Suprapubic skin (tissue), 4 donors: Measurements from ENCODE around the gene SAMD15. TPM values are rescaled to one million over a fixed set of nuclear protein-coding genes. Genes with fewer than 3 reads are reported as not detected.

Source experiments
- DNase-seq, 2 donors: peaks; one replicate each; pipeline ENCODE4 v3.0.0-alpha.2; 2019; ENCODE audit warnings: low spot score in 2 of 2
- H3K27ac ChIP-seq: fragments of 200-600 bp; sonication (generic); one replicate; pipeline ENCODE4 v1.5.1; 2019
- H3K27me3 ChIP-seq: fragments of 200-600 bp; sonication (generic); one replicate; pipeline ENCODE4 v1.5.1; 2019
- H3K36me3 ChIP-seq: fragments of 200-600 bp; sonication (generic); one replicate; pipeline ENCODE4 v1.5.1; 2019
- H3K4me1 ChIP-seq: fragments of 200-600 bp; sonication (generic); one replicate; pipeline ENCODE4 v1.5.1; 2019
- H3K4me3 ChIP-seq: fragments of 200-600 bp; sonication (generic); one replicate; pipeline ENCODE4 v1.5.1; 2019; ENCODE audit warnings: mild to moderate bottlenecking
- H3K9me3 ChIP-seq: fragments of 200-600 bp; sonication (generic); one replicate; pipeline ENCODE4 v1.5.1; 2019
- EP300 ChIP-seq: sonication (generic); formaldehyde crosslinking; IDR thresholded peaks from one replicate; pipeline ENCODE4 v1.6.1; 2017; ENCODE audit warnings: antibody characterized with exemption
- POLR2A ChIP-seq, 2 donors: fragments of 450-650 bp; IDR thresholded peaks; one replicate each; pipeline ENCODE4 v1.6.1; 2017; ENCODE audit warnings: antibody characterized with exemption in 2 of 2, mild to moderate bottlenecking in 2 of 2, moderate library complexity in 2 of 2
- POLR2AphosphoS5 ChIP-seq, 3 donors: sonication (generic); formaldehyde crosslinking; IDR thresholded peaks; one replicate each; pipeline ENCODE4 v1.6.1; 2017; ENCODE audit warnings: antibody characterized with exemption in 3 of 3
- WGBS: methylation state at CpG from one replicate; pipeline ENCODE4 v1.1.5; 2018; 5-methylcytosine and 5-hydroxymethylcytosine counted together
- total RNA-seq, 4 donors: library from RNA; depleted of rRNA; stranded (reverse); fragments of >200 nt; gene quantifications; one replicate each; pipeline ENCODE4 v1.1.0, GENCODE V29; 2016
- TF ChIP-seq, protein P1 (sequence below), 2 donors: fragments of 200-600 bp in 1 of 2; fragments of 450-650 bp in 1 of 2; sonication (generic) in 1 of 2; IDR thresholded peaks; one replicate each; pipeline ENCODE4 v1.5.1; 2016 to 2019; ENCODE audit warnings: antibody characterized with exemption in 2 of 2, mild to moderate bottlenecking in 1 of 2, moderate library complexity in 1 of 2

SAMD15 gene
- total RNA-seq, 4 donors from 2014 or later, result 0.93 TPM; not detected in 3

DNA sequence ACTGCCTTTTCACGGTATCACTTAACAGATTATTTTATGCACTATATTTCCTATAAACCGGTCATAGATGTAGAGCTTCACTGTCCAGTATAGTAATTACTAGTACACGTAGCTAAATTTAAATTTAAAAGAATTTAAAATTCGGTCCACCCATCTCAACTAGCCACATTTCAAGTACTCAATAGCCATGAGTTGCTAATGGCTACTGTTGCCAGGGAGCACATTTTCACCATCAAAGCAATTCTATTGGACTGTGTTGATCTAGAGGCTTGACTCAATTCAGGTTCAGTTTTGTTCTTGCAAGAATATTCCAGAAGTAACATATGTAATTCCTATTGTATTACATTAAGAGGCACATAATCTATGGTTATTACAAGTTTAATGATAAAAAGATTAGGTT is 20.3 kb upstream of the SAMD15 start:
- H3K27ac ChIP-seq, result no peak overlapping the region
- no peak overlapping the region for H3K4me3 ChIP-seq
- H3K27me3 ChIP-seq, result no peaks in the 10 kb centered on the region
- H3K4me1 ChIP-seq, result no peaks in the 10 kb centered on the region
- WGBS, result 96% methylated on average over 4 of the region's 4 CpGs
- no peak for DNase-seq
- H3K36me3 ChIP-seq, result no peaks in the 10 kb centered on the region
- TF ChIP-seq POLR2AphosphoS5 (IDR thresholded peaks at IDR 0.05), result no peak
- TF ChIP-seq, protein P1, sequence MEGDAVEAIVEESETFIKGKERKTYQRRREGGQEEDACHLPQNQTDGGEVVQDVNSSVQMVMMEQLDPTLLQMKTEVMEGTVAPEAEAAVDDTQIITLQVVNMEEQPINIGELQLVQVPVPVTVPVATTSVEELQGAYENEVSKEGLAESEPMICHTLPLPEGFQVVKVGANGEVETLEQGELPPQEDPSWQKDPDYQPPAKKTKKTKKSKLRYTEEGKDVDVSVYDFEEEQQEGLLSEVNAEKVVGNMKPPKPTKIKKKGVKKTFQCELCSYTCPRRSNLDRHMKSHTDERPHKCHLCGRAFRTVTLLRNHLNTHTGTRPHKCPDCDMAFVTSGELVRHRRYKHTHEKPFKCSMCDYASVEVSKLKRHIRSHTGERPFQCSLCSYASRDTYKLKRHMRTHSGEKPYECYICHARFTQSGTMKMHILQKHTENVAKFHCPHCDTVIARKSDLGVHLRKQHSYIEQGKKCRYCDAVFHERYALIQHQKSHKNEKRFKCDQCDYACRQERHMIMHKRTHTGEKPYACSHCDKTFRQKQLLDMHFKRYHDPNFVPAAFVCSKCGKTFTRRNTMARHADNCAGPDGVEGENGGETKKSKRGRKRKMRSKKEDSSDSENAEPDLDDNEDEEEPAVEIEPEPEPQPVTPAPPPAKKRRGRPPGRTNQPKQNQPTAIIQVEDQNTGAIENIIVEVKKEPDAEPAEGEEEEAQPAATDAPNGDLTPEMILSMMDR (IDR thresholded peaks at IDR 0.05), result no peak
- no peaks in the 10 kb centered on the region for H3K9me3 ChIP-seq

DNA sequence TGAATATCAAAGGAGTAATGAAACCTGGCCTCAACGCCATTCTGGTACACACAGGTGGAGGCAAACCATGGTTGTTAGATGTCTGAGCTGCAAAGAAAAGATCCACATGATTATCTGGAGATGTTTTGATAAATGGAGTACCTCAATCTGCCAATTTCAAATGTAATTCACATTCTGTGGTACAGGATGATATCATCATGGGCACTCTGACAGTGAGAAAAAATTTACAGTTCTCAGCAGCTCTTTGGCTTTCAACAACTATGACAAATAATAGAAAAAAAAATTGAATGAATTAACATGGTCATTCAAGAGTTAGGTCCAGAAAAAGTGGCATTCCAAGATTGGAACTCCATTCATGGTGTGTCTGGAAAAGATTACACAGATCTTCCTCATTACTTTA is 17.6 kb upstream of the SAMD15 start:
- no peak for DNase-seq
- no peak overlapping the region for H3K4me3 ChIP-seq
- no peaks in the 10 kb centered on the region for H3K9me3 ChIP-seq
- H3K27me3 ChIP-seq, result no peaks in the 10 kb centered on the region
- H3K4me1 ChIP-seq, result no peaks in the 10 kb centered on the region
- TF ChIP-seq POLR2A (IDR thresholded peaks at IDR 0.05) (no peak), POLR2AphosphoS5 (IDR thresholded peaks at IDR 0.05) (no peak), EP300 (no peak)
- TF ChIP-seq, protein P1 (IDR thresholded peaks at IDR 0.05), result no peak
- 73% methylated on average over 1 of the region's 1 CpG for WGBS
- no peaks in the 10 kb centered on the region for H3K36me3 ChIP-seq
- no peak overlapping the region for H3K27ac ChIP-seq

DNA sequence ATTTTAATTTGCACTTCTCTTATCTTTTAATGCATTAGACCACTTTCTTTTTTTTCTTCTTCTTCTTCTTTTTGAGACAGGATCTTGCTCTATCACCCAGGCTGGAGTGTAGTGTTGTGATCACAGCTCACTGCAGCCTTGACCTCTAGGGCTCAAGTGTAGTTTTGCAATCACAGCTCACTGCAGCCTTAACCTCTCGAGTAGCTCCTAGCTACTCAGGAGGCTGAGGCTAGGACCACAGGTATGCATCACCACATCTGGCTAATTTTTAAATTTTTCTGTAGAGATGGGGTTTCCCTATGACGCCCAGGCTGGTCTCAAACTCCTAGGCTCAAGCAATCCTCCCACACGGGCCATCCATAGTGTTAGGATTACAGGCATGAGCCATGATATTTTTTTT is 13.0 kb upstream of the SAMD15 start:
- WGBS, result 95% methylated on average over 3 of the region's 3 CpGs
- H3K27me3 ChIP-seq, result no peaks in the 10 kb centered on the region
- no peak overlapping the region for H3K4me3 ChIP-seq
- DNase-seq, result no peak
- H3K4me1 ChIP-seq, result no peaks in the 10 kb centered on the region
- TF ChIP-seq EP300, result no peak
- TF ChIP-seq, protein P1 (IDR thresholded peaks at IDR 0.05), result no peak
- no peak for TF ChIP-seq POLR2A (IDR thresholded peaks at IDR 0.05)
- TF ChIP-seq POLR2AphosphoS5 (IDR thresholded peaks at IDR 0.05), result no peak
- H3K9me3 ChIP-seq, result no peaks in the 10 kb centered on the region
- no peaks in the 10 kb centered on the region for H3K36me3 ChIP-seq
- no peak overlapping the region for H3K27ac ChIP-seq

DNA sequence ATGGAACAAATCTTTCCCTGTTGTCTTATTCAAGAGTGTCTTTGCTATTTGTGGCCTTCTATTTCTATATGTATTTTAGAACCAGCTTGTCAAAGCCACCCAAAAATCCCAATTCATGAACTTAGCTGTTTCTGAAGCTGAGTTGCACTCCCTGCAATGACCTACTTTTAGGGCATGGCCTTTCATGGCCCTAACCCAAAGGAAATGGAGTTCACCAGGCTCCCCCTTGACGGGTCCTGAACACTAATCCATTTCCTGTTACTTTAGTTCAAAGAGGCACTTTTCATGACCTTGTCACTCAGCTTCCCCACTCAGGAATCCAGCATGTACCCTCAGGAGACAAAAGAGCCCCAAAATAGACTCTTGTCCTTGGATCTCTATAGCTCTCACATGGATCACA is 7.9 kb upstream of the SAMD15 start:
- H3K9me3 ChIP-seq, result no peaks in the 10 kb centered on the region
- no peak for DNase-seq
- H3K4me3 ChIP-seq, result no peak overlapping the region
- no peaks in the 10 kb centered on the region for H3K4me1 ChIP-seq
- 47% methylated on average over 1 of the region's 1 CpG for WGBS
- H3K27me3 ChIP-seq, result no peaks in the 10 kb centered on the region
- TF ChIP-seq POLR2AphosphoS5 (IDR thresholded peaks at IDR 0.05), result no peak
- TF ChIP-seq, protein P1 (IDR thresholded peaks at IDR 0.05), result no peak
- TF ChIP-seq EP300, result no peak
- TF ChIP-seq POLR2A (IDR thresholded peaks at IDR 0.05), result no peak
- no peak overlapping the region for H3K27ac ChIP-seq
- no peaks in the 10 kb centered on the region for H3K36me3 ChIP-seq

DNA sequence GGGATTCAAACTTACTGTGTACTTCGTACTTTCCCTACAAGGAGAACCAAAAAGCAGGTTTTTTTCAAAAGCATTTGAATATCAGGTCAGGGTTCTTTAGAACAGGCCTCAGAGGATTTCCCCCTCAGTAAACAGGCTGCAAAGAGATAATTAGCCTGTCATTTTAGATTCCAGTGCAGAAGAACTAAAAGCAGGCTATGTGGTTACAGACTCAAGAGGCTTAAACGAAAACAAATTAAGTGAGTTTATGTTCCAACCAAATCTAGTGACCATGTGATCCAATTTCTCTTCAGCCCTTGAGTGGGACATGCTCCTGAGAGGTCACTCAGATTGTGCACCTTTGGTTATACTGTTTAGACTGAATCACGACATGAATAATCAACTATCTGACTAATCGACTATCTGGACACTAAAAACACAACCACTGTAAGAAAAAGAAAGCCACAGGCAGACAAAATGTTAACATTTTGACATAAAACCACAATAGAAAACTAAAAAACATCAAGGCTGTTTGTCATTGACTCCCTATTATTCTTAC is 4.8 kb upstream of the SAMD15 start:
- TF ChIP-seq POLR2A (IDR thresholded peaks at IDR 0.05) (no peak), EP300 (no peak), POLR2AphosphoS5 (IDR thresholded peaks at IDR 0.05) (no peak)
- TF ChIP-seq, protein P1 (IDR thresholded peaks at IDR 0.05), result no peak
- no peak for DNase-seq
- Histone ChIP-seq H3K27me3 (no peaks in the 10 kb centered on the region), H3K4me1 (peaks cover 11% of the 10 kb centered on the region), H3K9me3 (no peaks in the 10 kb centered on the region), H3K4me3 (no peak overlapping the region), H3K27ac (no peak overlapping the region), H3K36me3 (no peaks in the 10 kb centered on the region)
- WGBS, result 73% methylated on average over 4 of the region's 4 CpGs
